ENCODE data around the gene PCDHGC4.

The PCDHGC4 gene

DNA sequence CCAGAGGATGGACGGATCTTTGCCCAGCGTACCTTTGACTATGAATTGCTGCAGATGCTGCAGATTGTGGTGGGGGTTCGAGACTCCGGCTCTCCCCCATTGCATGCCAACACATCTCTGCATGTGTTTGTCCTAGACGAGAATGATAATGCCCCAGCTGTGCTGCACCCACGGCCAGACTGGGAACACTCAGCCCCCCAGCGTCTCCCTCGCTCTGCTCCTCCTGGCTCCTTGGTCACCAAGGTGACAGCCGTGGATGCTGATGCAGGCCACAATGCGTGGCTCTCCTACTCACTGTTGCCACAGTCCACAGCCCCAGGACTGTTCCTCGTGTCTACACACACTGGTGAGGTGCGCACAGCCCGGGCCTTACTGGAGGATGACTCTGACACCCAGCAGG is 5.9 kb downstream of the PCDHGC4 start:
- no peak overlapping the region for H3K4me2 ChIP-seq (ENCODE audit: low read length)
- no peaks in the 10 kb centered on the region for H3K79me2 ChIP-seq (ENCODE audit: low read length)
- H3K4me1 ChIP-seq (ENCODE audit: low read length) = no peaks in the 10 kb centered on the region
- no peak overlapping the region for H3K27ac ChIP-seq (ENCODE audit: low read length)
- no peak overlapping the region for H3K4me3 ChIP-seq (ENCODE audit: low read length)
- H3K36me3 ChIP-seq (replicated peaks; ENCODE audit: low read depth, low read length) = no peaks in the 10 kb centered on the region
- H3K9ac ChIP-seq (ENCODE audit: low read length) = no peak overlapping the region
- TF ChIP-seq EZH2phosphoT487 (IDR thresholded peaks at IDR 0.05; ENCODE audit: low read depth) = no peak
- TF ChIP-seq, protein P1, sequence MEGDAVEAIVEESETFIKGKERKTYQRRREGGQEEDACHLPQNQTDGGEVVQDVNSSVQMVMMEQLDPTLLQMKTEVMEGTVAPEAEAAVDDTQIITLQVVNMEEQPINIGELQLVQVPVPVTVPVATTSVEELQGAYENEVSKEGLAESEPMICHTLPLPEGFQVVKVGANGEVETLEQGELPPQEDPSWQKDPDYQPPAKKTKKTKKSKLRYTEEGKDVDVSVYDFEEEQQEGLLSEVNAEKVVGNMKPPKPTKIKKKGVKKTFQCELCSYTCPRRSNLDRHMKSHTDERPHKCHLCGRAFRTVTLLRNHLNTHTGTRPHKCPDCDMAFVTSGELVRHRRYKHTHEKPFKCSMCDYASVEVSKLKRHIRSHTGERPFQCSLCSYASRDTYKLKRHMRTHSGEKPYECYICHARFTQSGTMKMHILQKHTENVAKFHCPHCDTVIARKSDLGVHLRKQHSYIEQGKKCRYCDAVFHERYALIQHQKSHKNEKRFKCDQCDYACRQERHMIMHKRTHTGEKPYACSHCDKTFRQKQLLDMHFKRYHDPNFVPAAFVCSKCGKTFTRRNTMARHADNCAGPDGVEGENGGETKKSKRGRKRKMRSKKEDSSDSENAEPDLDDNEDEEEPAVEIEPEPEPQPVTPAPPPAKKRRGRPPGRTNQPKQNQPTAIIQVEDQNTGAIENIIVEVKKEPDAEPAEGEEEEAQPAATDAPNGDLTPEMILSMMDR (IDR thresholded peaks at IDR 0.05; ENCODE audit: low read depth, low read length) = no peak
- no peaks in the 10 kb centered on the region for H4K20me1 ChIP-seq (ENCODE audit: insufficient read depth, low read length)
- no peaks in the 10 kb centered on the region for H3K9me3 ChIP-seq (ENCODE audit: insufficient read depth, low read length)
- no peaks in the 10 kb centered on the region for H3K27me3 ChIP-seq (ENCODE audit: low read depth, low read length)
- no peak overlapping the region for H2AFZ ChIP-seq (ENCODE audit: low read depth, low read length)

DNA sequence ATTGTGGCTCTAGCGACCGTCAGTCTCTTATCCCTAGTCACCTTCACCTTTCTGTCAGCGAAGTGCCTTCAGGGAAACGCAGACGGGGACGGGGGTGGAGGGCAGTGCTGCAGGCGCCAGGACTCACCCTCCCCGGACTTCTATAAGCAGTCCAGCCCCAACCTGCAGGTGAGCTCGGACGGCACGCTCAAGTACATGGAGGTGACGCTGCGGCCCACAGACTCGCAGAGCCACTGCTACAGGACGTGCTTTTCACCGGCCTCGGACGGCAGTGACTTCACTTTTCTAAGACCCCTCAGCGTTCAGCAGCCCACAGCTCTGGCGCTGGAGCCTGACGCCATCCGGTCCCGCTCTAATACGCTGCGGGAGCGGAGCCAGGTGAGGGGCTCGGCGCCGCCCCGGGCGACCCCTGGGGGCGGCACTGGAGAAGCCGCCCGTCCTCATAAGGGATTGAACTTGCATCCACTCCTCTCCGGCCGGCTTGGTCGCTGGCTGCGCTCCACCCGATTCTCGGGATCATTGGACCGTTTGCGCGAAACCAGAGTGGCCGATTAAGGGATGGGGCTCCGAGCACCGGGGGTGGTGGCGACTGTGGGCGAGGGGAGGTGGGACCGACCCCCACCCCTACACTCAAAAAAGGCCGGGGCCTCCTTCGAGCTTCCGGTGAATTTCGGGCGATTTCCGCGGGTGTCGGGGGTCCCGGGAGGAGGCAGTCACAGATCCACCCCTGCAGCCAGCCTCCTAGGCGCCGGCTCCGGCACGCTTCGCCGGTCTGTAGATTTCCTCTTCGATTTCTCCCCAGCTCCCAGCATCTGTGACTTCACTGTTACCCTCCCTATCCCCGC is 6.7 kb downstream of the PCDHGC4 start:
- no peak for TF ChIP-seq EZH2phosphoT487 (IDR thresholded peaks at IDR 0.05; ENCODE audit: low read depth)
- TF ChIP-seq, protein P1 (IDR thresholded peaks at IDR 0.05; ENCODE audit: low read depth, low read length) = no peak
- no peaks in the 10 kb centered on the region for H3K79me2 ChIP-seq (ENCODE audit: low read length)
- no peak overlapping the region for H3K4me2 ChIP-seq (ENCODE audit: low read length)

DNA sequence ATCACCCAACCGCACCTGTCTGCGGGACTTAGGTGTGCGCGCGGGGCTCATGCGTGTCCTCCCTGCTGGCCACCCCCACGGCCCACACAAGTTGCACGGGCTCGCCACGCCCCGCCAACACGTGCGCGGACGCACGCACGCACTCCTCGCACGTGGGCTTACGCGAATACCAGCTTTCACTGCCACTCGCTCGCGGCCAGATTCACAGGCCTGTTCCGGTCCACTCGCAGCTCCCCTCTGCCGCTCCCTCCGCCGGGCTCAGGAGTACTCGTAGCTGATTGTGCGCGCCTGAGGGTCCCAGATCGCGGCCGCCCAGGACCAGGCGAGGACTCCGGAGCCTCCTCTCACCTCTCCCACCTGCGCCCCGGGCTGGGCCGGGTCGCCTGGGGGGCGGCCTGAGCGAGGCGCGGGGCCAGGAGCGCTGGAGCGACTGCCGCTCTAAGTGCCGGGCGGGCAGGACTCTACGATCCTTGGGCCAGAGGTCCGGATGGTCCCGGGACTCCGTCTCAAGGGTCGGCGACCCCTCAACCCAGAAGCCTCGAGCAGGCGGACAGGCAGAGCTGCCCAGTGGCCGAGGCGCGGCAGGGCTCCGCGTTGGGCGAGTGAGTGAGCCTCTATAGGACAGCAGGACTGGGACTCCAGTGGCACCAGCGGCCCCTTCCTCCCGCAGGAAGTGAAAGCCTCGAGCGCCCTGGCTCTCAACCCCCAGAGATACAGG is 7.5 kb downstream of the PCDHGC4 start:
- no peak overlapping the region for H3K4me2 ChIP-seq (ENCODE audit: low read length)
- H3K27ac ChIP-seq (ENCODE audit: low read length) = no peak overlapping the region
- no peak overlapping the region for H2AFZ ChIP-seq (ENCODE audit: low read depth, low read length)
- no peaks in the 10 kb centered on the region for H4K20me1 ChIP-seq (ENCODE audit: insufficient read depth, low read length)
- no peaks in the 10 kb centered on the region for H3K79me2 ChIP-seq (ENCODE audit: low read length)
- no peaks in the 10 kb centered on the region for H3K4me1 ChIP-seq (ENCODE audit: low read length)
- H3K27me3 ChIP-seq (ENCODE audit: low read depth, low read length) = no peaks in the 10 kb centered on the region
- no peak overlapping the region for H3K9ac ChIP-seq (ENCODE audit: low read length)
- H3K9me3 ChIP-seq (ENCODE audit: insufficient read depth, low read length) = no peaks in the 10 kb centered on the region
- H3K4me3 ChIP-seq (ENCODE audit: low read length) = no peak overlapping the region
- no peak for TF ChIP-seq EZH2phosphoT487 (IDR thresholded peaks at IDR 0.05; ENCODE audit: low read depth)
- TF ChIP-seq, protein P1 (IDR thresholded peaks at IDR 0.05; ENCODE audit: low read depth, low read length) = no peak
- no peaks in the 10 kb centered on the region for H3K36me3 ChIP-seq (replicated peaks; ENCODE audit: low read depth, low read length)

More for the DNA sequence above, 6.7 kb downstream of the PCDHGC4 start:
- Histone ChIP-seq H3K4me1 (ENCODE audit: low read length) (no peaks in the 10 kb centered on the region), H3K27ac (ENCODE audit: low read length) (no peak overlapping the region), H2AFZ (ENCODE audit: low read depth, low read length) (no peak overlapping the region), H3K27me3 (ENCODE audit: low read depth, low read length) (no peaks in the 10 kb centered on the region), H3K9me3 (ENCODE audit: insufficient read depth, low read length) (no peaks in the 10 kb centered on the region), H3K36me3 (replicated peaks; ENCODE audit: low read depth, low read length) (no peaks in the 10 kb centered on the region), H3K9ac (ENCODE audit: low read length) (no peak overlapping the region), H4K20me1 (ENCODE audit: insufficient read depth, low read length) (no peaks in the 10 kb centered on the region), H3K4me3 (ENCODE audit: low read length) (no peak overlapping the region)

Measured in OCI-LY3 (cell line).